HL-60 (cell line): ENCODE results near the gene GRP.

Source experiments
- DNase-seq, 2 experiments: peaks; one replicate each; pipeline ENCODE4 v3.0.0-alpha.2; 2010 to 2020; ENCODE audit warnings: low read depth in 1 of 2, low spot score in 1 of 2
- H3K27ac ChIP-seq: fragments of 250-450 bp; sonication (Bioruptor Pico); replicated peaks from 2 replicates; pipeline ENCODE4 v1.5.1; 2020; ENCODE audit warnings: mild to moderate bottlenecking, moderate library complexity
- H3K27me3 ChIP-seq: fragments of 250-450 bp; sonication (Bioruptor Pico); 2 replicates; pipeline ENCODE4 v1.5.1; 2021; ENCODE audit warnings: mild to moderate bottlenecking, moderate library complexity; ENCODE audit not compliant: insufficient read depth, poor library complexity, severe bottlenecking
- H3K4me3 ChIP-seq: replicated peaks from 2 replicates; pipeline ENCODE4 v1.5.1; 2011; ENCODE audit warnings: mild to moderate bottlenecking, control low read depth, low read length; ENCODE audit not compliant: insufficient read depth
- CTCF ChIP-seq: IDR thresholded peaks from one replicate; pipeline ENCODE4 v1.5.1; 2011; ENCODE audit warnings: low read length, control low read depth, inconsistent platforms; ENCODE audit not compliant: insufficient read depth
- GABPA ChIP-seq: IDR thresholded peaks from 2 replicates; pipeline ENCODE4 v1.6.1; 2012; ENCODE audit warnings: low read depth
- POLR2AphosphoS5 ChIP-seq: IDR thresholded peaks from 2 replicates; pipeline ENCODE4 v1.6.1; 2012; ENCODE audit warnings: low read depth
- REST ChIP-seq: IDR thresholded peaks from 2 replicates; pipeline ENCODE4 v1.6.1; 2012; ENCODE audit warnings: low read depth; ENCODE audit not compliant: insufficient replicate concordance
- SPI1 ChIP-seq: IDR thresholded peaks from 2 replicates; pipeline ENCODE4 v1.6.1; 2012; ENCODE audit warnings: low read depth, mild to moderate bottlenecking, borderline replicate concordance

Gene GRP

GRCh38 chr18:59229701-59230443 is 9.9 kb downstream of the GRP start:
- Histone ChIP-seq H3K4me3 (no peak overlapping the region), H3K27me3 (peaks cover 24% of the 10 kb centered on the region), H3K27ac (no peak overlapping the region)
- DNase-seq = no peak
- TF ChIP-seq POLR2AphosphoS5 = no peak
- no peak for TF ChIP-seq GABPA
- no peak for TF ChIP-seq REST
- TF ChIP-seq CTCF = no peak
- no peak for TF ChIP-seq SPI1

GRCh38 chr18:59231114-59231513 is 11.2 kb downstream of the GRP start:
- no peak for TF ChIP-seq REST
- TF ChIP-seq CTCF = no peak
- TF ChIP-seq POLR2AphosphoS5 = no peak
- TF ChIP-seq SPI1 = no peak
- TF ChIP-seq GABPA = no peak
- Histone ChIP-seq H3K4me3 (no peak overlapping the region), H3K27ac (no peak overlapping the region), H3K27me3 (peaks cover 24% of the 10 kb centered on the region)
- DNase-seq = no peak

- TF ChIP-seq SPI1 (no peak), POLR2AphosphoS5 (no peak), CTCF (no peak), GABPA (no peak), REST (no peak)
- H3K27ac ChIP-seq = no peak overlapping the region
- no peak for DNase-seq
- H3K27me3 ChIP-seq = peaks cover 24% of the 10 kb centered on the region
- no peak overlapping the region for H3K4me3 ChIP-seq
These were observed 11.9 kb downstream of the GRP start for GRCh38 chr18:59231877-59232276.
